AG09319 (cell line): ENCODE data around the gene VPS18.

Experiments used
- DNase-seq: peaks from one replicate; pipeline ENCODE4 v3.0.0-alpha.2; 2010; ENCODE audit warnings: low read depth; ENCODE audit errors: extremely low read depth
- TF ChIP-seq, protein P1 (sequence below): IDR thresholded peaks from 2 replicates; pipeline ENCODE4 v1.5.1; 2011; ENCODE audit warnings: low read depth, mild to moderate bottlenecking, inconsistent platforms, low read length, moderate library complexity

The VPS18 gene

DNA sequence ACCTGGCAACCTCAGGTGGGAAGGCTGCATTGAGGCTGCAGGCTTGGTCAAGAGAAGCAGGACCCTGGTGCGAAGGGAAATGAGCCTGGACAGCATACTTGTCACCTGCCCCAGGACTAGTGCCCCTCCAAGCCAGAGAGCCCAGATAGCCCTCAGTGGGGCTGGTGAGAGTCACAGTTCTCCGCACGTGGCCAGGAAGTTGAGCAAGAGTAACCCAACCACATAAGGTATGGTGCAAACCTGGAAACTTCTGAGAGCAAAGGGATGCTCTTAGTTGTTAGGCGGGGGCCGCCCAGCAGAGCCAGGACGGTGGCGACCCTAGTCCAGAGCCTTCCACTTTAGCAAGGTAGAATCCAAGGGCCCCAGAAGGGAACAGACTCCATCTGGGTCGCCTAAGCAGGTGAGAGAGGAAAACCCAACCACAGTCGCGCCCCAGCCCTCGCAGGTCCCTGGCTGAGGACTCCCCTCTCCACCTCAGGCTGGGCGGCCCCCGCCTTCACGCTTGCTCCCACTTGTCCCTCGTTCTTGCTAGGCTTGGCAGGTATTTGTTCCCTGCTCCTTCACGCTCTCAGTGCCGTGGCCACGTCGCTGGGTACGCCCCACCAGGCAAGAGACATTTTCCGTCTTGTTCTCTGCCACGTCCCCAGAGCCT is 1.1 kb upstream of the VPS18 start:
- TF ChIP-seq, protein P1, sequence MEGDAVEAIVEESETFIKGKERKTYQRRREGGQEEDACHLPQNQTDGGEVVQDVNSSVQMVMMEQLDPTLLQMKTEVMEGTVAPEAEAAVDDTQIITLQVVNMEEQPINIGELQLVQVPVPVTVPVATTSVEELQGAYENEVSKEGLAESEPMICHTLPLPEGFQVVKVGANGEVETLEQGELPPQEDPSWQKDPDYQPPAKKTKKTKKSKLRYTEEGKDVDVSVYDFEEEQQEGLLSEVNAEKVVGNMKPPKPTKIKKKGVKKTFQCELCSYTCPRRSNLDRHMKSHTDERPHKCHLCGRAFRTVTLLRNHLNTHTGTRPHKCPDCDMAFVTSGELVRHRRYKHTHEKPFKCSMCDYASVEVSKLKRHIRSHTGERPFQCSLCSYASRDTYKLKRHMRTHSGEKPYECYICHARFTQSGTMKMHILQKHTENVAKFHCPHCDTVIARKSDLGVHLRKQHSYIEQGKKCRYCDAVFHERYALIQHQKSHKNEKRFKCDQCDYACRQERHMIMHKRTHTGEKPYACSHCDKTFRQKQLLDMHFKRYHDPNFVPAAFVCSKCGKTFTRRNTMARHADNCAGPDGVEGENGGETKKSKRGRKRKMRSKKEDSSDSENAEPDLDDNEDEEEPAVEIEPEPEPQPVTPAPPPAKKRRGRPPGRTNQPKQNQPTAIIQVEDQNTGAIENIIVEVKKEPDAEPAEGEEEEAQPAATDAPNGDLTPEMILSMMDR = no peak
- DNase-seq = no peak

DNA sequence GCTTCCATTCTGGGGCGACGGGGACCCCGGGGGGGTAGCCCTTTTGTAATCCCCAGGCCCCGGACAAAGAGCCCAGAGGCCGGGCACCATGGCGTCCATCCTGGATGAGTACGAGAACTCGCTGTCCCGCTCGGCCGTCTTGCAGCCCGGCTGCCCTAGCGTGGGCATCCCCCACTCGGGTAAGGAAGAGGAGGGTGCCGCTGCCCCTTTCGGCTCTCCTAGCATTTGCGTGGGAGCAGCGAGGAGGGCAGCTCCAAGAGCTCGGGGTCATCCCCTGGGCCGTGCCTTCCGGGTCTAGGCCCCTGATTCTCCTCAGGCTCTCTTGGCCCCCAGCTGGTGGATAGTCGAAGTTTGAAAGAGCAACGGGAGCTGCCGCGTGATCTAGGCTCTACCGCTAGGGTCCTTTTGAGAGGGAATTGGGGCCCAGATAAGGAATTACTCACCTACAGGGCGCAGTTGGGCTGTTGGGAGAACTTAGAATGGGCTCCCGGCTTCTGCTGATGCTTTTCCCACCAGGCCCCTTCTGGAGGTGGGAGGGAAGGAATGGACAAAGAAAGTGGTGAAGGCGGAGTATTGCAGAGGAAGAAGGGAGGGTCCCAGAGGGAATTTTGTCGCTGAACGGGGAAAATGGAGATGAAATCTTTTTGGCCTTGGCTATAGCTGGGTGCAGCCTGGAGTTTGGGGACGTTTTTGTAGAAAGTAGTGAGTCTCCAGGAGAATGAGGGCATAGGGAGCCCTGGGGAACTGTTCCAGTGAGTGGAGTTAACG is 615 bp downstream of the VPS18 start:
- DNase-seq = no peak
- TF ChIP-seq, protein P1 = peak; percentile 45

DNA sequence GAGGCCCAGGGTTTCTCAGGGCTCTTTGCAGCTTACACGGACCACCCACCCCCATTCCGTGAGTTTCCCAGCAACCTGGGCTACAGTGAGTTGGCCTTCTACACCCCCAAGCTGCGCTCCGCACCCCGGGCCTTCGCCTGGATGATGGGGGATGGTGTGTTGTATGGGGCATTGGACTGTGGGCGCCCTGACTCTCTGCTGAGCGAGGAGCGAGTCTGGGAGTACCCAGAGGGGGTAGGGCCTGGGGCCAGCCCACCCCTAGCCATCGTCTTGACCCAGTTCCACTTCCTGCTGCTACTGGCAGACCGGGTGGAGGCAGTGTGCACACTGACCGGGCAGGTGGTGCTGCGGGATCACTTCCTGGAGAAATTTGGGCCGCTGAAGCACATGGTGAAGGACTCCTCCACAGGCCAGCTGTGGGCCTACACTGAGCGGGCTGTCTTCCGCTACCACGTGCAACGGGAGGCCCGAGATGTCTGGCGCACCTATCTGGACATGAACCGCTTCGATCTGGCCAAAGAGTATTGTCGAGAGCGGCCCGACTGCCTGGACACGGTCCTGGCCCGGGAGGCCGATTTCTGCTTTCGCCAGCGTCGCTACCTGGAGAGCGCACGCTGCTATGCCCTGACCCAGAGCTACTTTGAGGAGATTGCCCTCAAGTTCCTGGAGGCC is 5.4 kb downstream of the VPS18 start:
- no peak for DNase-seq
- TF ChIP-seq, protein P1 = no peak

DNA sequence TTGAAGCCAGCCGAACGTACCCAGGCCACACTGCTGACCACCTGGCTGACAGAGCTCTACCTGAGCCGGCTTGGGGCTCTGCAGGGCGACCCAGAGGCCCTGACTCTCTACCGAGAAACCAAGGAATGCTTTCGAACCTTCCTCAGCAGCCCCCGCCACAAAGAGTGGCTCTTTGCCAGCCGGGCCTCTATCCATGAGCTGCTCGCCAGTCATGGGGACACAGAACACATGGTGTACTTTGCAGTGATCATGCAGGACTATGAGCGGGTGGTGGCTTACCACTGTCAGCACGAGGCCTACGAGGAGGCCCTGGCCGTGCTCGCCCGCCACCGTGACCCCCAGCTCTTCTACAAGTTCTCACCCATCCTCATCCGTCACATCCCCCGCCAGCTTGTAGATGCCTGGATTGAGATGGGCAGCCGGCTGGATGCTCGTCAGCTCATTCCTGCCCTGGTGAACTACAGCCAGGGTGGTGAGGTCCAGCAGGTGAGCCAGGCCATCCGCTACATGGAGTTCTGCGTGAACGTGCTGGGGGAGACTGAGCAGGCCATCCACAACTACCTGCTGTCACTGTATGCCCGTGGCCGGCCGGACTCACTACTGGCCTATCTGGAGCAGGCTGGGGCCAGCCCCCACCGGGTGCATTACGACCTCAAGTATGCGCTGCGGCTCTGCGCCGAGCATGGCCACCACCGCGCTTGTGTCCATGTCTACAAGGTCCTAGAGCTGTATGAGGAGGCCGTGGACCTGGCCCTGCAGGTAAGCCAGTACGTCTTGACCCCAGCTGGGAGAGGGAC is 6.2 kb downstream of the VPS18 start:
- TF ChIP-seq, protein P1 = no peak
- DNase-seq = no peak

DNA sequence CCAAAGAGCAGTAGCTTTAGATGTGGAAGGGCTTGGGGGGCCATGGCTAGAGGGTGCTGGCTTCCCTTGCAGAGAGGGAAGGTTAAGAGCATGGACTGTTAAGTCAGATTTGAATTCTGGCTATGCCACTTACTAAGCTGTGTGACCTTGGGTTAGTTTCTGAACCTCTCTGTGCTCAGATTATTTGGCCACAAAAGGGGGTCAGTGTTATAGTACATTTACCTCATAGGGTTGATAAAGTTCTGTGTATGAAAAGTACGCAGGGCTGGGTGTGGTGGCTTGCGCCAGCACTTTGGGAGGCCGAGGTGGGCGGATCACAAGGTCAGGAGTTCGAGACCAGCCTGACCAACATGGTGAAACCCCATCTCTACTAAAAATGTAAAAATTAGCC is 6.8 kb downstream of the VPS18 start:
- TF ChIP-seq, protein P1 = no peak

DNA sequence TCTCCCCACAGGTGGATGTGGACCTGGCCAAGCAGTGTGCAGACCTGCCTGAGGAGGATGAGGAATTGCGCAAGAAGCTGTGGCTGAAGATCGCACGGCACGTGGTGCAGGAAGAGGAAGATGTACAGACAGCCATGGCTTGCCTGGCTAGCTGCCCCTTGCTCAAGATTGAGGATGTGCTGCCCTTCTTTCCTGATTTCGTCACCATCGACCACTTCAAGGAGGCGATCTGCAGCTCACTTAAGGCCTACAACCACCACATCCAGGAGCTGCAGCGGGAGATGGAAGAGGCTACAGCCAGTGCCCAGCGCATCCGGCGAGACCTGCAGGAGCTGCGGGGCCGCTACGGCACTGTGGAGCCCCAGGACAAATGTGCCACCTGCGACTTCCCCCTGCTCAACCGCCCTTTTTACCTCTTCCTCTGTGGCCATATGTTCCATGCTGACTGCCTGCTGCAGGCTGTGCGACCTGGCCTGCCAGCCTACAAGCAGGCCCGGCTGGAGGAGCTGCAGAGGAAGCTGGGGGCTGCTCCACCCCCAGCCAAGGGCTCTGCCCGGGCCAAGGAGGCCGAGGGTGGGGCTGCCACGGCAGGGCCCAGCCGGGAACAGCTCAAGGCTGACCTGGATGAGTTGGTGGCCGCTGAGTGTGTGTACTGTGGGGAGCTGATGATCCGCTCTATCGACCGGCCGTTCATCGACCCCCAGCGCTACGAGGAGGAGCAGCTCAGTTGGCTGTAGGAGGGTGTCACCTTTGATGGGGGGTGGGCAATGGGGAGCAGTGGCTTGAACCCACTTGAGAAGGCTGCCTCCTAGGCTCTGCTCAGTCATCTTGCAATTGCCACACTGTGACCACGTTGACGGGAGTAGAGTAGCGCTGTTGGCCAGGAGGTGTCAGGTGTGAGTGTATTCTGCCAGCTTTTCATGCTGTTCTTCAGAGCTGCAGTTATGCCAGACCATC is 8.6 kb downstream of the VPS18 start:
- TF ChIP-seq, protein P1 = no peak

More for the DNA sequence above, 6.8 kb downstream of the VPS18 start:
- DNase-seq = no peak

More for the DNA sequence above, 8.6 kb downstream of the VPS18 start:
- DNase-seq = no peak
